ENCODE data around the gene SLC38A11.

SLC38A11 gene

GRCh38 chr2:164913640-164914350 lies 41.5 kb downstream of the SLC38A11 start:
- no peak for DNase-seq

DNA sequence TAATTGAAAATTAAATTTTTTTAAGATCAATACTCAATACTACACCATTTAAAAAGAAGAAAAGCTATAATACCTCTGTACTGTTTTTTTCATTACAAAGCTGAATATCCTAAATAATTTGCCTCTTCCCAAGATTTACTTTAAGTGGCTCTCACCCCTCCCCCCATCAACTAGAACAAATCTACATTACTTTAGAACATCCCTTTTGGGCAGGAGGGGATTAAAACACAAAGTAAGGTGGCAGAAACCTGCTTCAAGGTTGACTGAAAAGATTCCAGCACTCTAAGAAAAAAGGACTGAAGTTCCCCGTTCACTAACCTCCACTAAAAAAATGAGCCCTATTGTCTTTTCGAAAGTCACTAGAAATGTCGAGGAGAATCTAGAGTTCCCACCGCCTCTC lies 42.3 kb downstream of the SLC38A11 start:
- DNase-seq: no peak

GRCh38 chr2:164911832-164912231 lies 43.5 kb downstream of the SLC38A11 start:
- DNase-seq: no peak

DNA sequence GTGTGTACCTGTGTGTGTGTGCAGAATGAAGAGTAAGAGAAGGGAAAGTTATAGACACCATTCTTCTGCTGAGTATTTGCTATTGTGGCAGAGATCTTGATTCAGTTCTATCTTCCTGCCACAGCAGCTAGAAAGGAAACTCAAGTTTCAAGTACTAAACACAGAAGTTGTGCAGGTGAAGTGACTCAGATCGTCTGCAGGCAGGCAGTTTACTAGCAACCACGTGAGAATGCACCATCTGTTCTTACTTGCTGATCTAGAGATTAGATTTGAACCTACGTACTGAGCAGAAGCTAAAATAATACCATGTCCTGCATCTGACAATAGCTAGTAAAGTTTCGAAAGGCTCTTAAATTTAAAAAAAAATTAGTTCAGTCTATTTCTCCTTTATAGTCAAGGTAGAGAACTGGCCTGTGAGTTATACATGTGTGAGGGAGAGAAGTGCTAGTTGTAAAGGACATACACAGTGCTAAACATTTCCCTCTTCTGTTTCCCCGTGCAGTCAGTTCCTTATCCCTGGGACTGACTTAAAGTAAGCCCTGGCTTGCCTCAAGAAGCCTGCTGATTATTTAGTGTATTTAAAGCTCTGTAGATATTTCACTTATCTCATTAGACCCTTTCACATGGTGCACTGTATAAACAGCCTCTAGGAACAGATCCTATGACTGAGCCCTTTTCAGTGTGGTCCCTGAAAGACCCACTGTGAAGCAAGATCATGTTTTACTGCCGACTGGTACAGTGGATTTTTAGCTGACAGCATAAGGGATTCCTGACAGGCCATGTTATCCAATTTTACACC lies 45.0 kb downstream of the SLC38A11 start:
- no peak for DNase-seq

DNA sequence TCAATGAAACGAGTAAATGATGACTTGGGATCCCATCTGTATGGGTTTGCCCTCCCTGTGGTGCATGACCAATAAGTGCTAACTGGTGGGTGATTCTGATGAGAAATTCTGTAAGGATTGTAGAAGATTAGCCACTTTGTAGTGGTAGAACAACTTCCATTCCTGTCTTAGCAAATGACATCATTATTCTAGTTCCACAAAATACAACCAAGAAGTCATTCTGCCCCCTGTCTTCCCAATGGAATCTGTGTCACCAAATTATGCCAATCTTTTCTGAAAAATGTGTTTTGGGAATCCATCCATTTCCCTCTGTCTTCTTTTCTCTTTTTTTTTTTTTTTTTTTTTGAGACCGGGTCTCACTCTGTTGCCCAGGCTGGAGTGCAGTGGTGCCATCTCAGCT lies 48.4 kb downstream of the SLC38A11 start:
- DNase-seq: no peak

- DNase-seq: no peak
Measured at GRCh38 chr2:164905307-164905706, 50.0 kb downstream of the SLC38A11 start.

DNA sequence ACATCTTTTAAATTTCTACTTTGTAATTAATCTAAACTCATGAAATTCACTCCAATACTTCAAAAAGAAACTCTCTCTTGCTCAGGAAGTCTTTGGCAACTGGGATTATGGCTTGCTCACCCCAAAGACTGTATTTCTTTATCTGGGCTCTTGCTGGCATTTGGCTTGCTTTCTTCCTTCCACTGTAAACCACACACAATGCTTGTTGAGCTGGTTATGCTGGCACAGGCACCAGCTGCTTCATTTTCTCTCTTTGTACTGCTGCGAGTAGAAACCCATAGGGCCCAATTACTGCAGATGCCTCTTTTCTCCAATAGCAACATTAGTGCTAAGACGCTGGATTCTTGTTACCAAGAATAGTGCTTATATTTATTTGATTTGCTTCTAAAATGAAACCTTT lies 51.4 kb downstream of the SLC38A11 start:
- DNase-seq: no peak

- DNase-seq: no peak
Measured at GRCh38 chr2:164903204-164903603, 52.1 kb downstream of the SLC38A11 start.

- no peak for DNase-seq
Measured at GRCh38 chr2:164899121-164899520, 56.2 kb downstream of the SLC38A11 start.

GRCh38 chr2:164898475-164898874 lies 56.9 kb downstream of the SLC38A11 start:
- no peak for DNase-seq

- DNase-seq: no peak
Measured at GRCh38 chr2:164897469-164898260, 57.7 kb downstream of the SLC38A11 start.

GRCh38 chr2:164896634-164897355 lies 58.5 kb downstream of the SLC38A11 start:
- no peak for DNase-seq

DNA sequence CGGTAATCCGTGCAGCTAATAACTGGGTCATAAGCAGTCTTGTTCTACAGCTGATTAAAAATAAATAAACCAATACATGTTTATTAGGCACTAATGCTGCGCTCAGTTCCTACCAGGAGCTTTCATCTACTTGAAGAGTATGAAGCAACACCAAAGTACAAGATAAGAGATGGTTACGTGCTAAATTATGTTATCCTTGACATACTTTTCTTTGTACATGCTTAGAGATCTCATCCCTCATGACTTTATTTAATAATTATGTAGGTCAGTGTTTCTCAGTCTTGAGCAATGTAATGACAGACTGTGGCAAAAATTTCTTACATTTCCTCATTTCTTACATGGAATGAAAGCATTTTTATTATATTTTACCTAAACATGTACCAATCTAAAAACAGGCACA lies 59.1 kb downstream of the SLC38A11 start:
- no peak for DNase-seq

GRCh38 chr2:164891460-164891859 lies 63.9 kb downstream of the SLC38A11 start:
- no peak for DNase-seq

- DNase-seq: no peak
Measured at GRCh38 chr2:164890544-164890943, 64.8 kb downstream of the SLC38A11 start.

DNA sequence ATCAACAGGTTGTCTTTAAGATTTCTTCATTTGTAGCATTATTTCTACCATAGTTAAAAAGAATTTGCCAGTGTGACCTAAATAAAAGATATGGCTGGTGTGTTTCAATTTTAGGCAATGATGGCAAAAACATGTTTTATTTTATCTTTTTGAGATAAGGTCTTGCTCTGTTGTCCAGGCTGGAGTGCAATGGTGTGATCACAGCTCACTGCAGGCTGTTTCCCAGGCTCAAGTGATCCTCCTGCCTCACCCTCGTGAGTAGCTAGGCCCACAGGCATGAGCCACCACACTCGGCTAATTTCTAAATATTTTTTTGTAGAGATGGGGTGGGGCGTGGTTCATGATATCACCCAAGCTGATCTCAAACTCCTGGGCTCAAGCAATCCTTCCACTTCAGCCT lies 66.7 kb downstream of the SLC38A11 start:
- DNase-seq: no peak

- DNase-seq: no peak
Measured at GRCh38 chr2:164887434-164888144, 67.7 kb downstream of the SLC38A11 start.

- DNase-seq: no peak
Measured at GRCh38 chr2:164882276-164882675, 73.0 kb downstream of the SLC38A11 start.

GRCh38 chr2:164881524-164881923 lies 73.8 kb downstream of the SLC38A11 start:
- no peak for DNase-seq

GRCh38 chr2:164879901-164880535 lies 75.3 kb downstream of the SLC38A11 start:
- DNase-seq: no peak

GRCh38 chr2:164877927-164878326 lies 77.4 kb downstream of the SLC38A11 start:
- DNase-seq: no peak

DNA sequence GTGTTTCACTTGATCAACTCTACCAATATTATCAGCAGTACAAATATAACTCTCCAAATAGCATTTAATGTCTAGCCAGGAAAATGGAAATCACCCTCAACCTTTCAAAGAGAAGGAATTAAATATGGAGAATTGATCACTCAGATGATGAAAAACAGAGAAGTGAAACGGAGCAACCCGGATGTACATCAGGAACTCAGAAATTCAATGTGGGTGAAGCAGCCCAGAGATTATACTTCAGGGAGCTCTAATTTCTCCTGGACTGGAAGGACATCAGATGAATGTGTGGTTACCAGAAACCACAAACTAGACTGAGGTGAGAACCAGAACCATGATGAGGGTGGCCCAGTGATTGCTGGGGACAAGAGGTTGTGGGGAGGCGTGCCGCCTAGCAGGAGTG lies 78.2 kb downstream of the SLC38A11 start:
- DNase-seq: no peak

Measured in stimulated activated CD4-positive, alpha-beta T cell treated with anti-CD3 and anti-CD28 coated beads, Interleukin-4, amount 100 ng/mL, for 1 hour (primary cell).